ENCODE results near the gene UBXN1. TPM values are rescaled to one million over a fixed set of nuclear protein-coding genes. Genes with fewer than 3 reads are reported as not detected.

Gene UBXN1
- total RNA-seq, 1 experiment from 2014 or later, result 118 TPM

- Histone ChIP-seq H3K27me3 (ENCODE audit: insufficient read depth, low read length) (no peaks in the 10 kb centered on the region), H4K20me1 (ENCODE audit: control insufficient read depth, insufficient read depth, insufficient read length) (no peaks in the 10 kb centered on the region), H3K23me2 (ENCODE audit: insufficient read length, low read depth, low read length, poor library complexity, severe bottlenecking) (peaks cover 8% of the 10 kb centered on the region), H3K18ac (ENCODE audit: insufficient read length, low read depth, low read length) (peak overlapping the region; percentile 72), H3T11ph (ENCODE audit: low read length) (no peak overlapping the region), H2BK12ac (ENCODE audit: insufficient read length, low read depth, low read length) (no peak overlapping the region), H3K9ac (ENCODE audit: extremely low read depth, insufficient read length, low read length) (peak overlapping the region; percentile 86), H2AK5ac (ENCODE audit: insufficient read length, low read length) (no peak overlapping the region), H4K5ac (ENCODE audit: insufficient read length, low read depth, low read length) (no peak overlapping the region), H2BK5ac (ENCODE audit: insufficient read length, low read length) (no peak overlapping the region), H2BK120ac (ENCODE audit: low read depth, low read length, poor library complexity, severe bottlenecking) (no peak overlapping the region), H2BK20ac (ENCODE audit: low read depth, low read length, poor library complexity, severe bottlenecking) (no peak overlapping the region), H3K79me1 (ENCODE audit: insufficient read depth, low read depth, low read length, poor library complexity, severe bottlenecking) (no peaks in the 10 kb centered on the region), H3K4me2 (ENCODE audit: insufficient read depth, insufficient read length, low read length) (peak overlapping the region; percentile 79), H3K27ac (ENCODE audit: insufficient read length, low read depth, low read length) (no peak overlapping the region), H4K8ac (replicated peaks; ENCODE audit: insufficient read length, low read depth, low read length) (no peak overlapping the region), H3K56ac (ENCODE audit: insufficient read length, low read depth, low read length) (no peak overlapping the region), H2BK15ac (ENCODE audit: low read depth, low read length) (no peak overlapping the region), H3K23ac (ENCODE audit: insufficient read length, low read depth, low read length) (no peak overlapping the region), H3K79me2 (ENCODE audit: insufficient read depth, low read length) (no peaks in the 10 kb centered on the region), H2AFZ (ENCODE audit: low read length) (no peak overlapping the region), H3K14ac (ENCODE audit: insufficient read depth, low read length) (peak overlapping the region; percentile 66), H3K9me3 (ENCODE audit: control insufficient read depth, low read depth, low read length) (no peaks in the 10 kb centered on the region), H4K91ac (ENCODE audit: insufficient read length, low read depth, low read length) (no peak overlapping the region), H3K4me1 (ENCODE audit: insufficient read depth, low read length) (no peaks in the 10 kb centered on the region), H3K4ac (ENCODE audit: low read depth, low read length) (no peak overlapping the region)
- Mint-ChIP-seq H3K36me3 (ENCODE audit: insufficient read depth in 1 of 3, low read depth in 3 of 3) (peaks cover 17 to 41% (median 39%) of the 10 kb centered on the region in 3 experiments; a peak in 6 of 7 replicates), H3K4me1 (peaks cover 15 to 20% of the 10 kb centered on the region in 2 experiments), H3K4me3 (peak overlapping the region; percentile 85 to 92), H3K27ac (peak overlapping the region; percentile 22 to 96 (median 70); a peak in 4 of 7 replicates), H3K27me3 (ENCODE audit: low read depth) (no peaks in the 10 kb centered on the region), H3K9me3 (0 out of 5 replicates have a peak, but pooled peaks cover 0 to 2% of the 10 kb centered on the region in 2 experiments)
- no peak for TF ChIP-seq CTCF (conservative IDR thresholded peaks at IDR 0.05)
- WGBS (ENCODE audit: extremely low coverage, insufficient read length, low lambda C conversion rate), result no CpG with 5 or more reads among the region's 16 CpGs
- DNase-seq, result no peak
These were observed 472 bp downstream of the UBXN1 start for GRCh38 chr11:62678433-62678769.
